HCT116 (cell line): Measurements from ENCODE around the gene FOXN3. TPM values are rescaled to one million over a fixed set of nuclear protein-coding genes. Genes with fewer than 3 reads are reported as not detected.

Experiments
- ATAC-seq: fragments of 200-7000 bp; cut with Tn5 transposase; 2 replicates; pipeline ENCODE4 v1.9.1; 2020; ENCODE audit warnings: mild to moderate bottlenecking, moderate library complexity
- BruUV-seq: library from RNA; stranded (reverse); fragments of 400-500 nt; replicated peaks from 2 replicates; lab custom pipeline; 2021; lab: Mats Ljungman, UMichigan
- CTCF ChIA-PET: fragments of 300-600 bp; sonication (Branson Sonifier 250); formaldehyde crosslinking; loops from one replicate; lab custom pipeline; 2021; ENCODE audit warnings: antibody characterized with exemption; lab: Charles Lee
- POLR2A ChIA-PET: fragments of 300-600, 350-600 bp; sonication (Branson Sonifier 250); formaldehyde crosslinking; loops from one replicate; lab custom pipeline; 2021; ENCODE audit warnings: antibody characterized with exemption; lab: Charles Lee
- RAD21 ChIA-PET, 2 experiments: fragments of 300-600 bp; sonication (Branson Sonifier 250); formaldehyde crosslinking; loops; one replicate each; lab custom pipeline; 2023; ENCODE audit warnings: low total read pairs in 2 of 2; ENCODE audit not compliant: uncharacterized antibody in 2 of 2, unreplicated experiment in 2 of 2, low non-redundant PET in 1 of 2; lab: Charles Lee
- DNase-seq: peaks from one replicate; pipeline ENCODE4 v3.0.0-alpha.2; 2010; ENCODE audit warnings: low read depth, low spot score
- H2AFZ ChIP-seq: fragments of 200-600 bp; shearing (Covaris generic), sonication (generic); 2 replicates; pipeline ENCODE4 v1.6.1; 2017; ENCODE audit warnings: low read depth, mixed run types, mixed read lengths, antibody characterized with exemption, low read length; ENCODE audit not compliant: poor library complexity, severe bottlenecking
- H3K27ac ChIP-seq: 2 replicates; pipeline ENCODE4 v1.5.1; 2012; ENCODE audit warnings: low read depth, low read length
- H3K27me3 ChIP-seq: fragments of 200-600 bp; sonication (generic); 2 replicates; pipeline ENCODE4 v1.6.1; 2016; ENCODE audit warnings: mixed run types, low read length, mixed read lengths; ENCODE audit not compliant: insufficient read depth
- H3K36me3 ChIP-seq, 2 experiments: fragments of 200-500 bp in 1 of 2; fragments of 200-600 bp in 1 of 2; sonication (Bioruptor generic) in 1 of 2; sonication (generic) in 1 of 2; 2 replicates each; pipeline versions ENCODE4 v1.5.1 to v1.6.1; 2014 to 2016; ENCODE audit warnings: low read length in 2 of 2, inconsistent platforms in 1 of 2, mixed read lengths in 1 of 2, mixed run types in 1 of 2; ENCODE audit not compliant: insufficient read depth in 2 of 2, control insufficient read depth in 1 of 2
- H3K4me1 ChIP-seq, 2 experiments: fragments of 200-600 bp in 1 of 2; sonication (generic) in 1 of 2; 2 replicates each; pipeline versions ENCODE4 v1.5.1 to v1.6.1; 2012 to 2017; ENCODE audit warnings: low read length in 2 of 2, inconsistent platforms in 1 of 2, mild to moderate bottlenecking in 1 of 2, mixed read lengths in 1 of 2, mixed run types in 1 of 2, moderate library complexity in 1 of 2; ENCODE audit not compliant: insufficient read depth in 2 of 2, control insufficient read depth in 1 of 2
- H3K4me2 ChIP-seq: fragments of 200-600 bp; sonication (generic); 2 replicates; pipeline ENCODE4 v1.6.1; 2017; ENCODE audit warnings: mixed run types, low read length, mixed read lengths
- H3K4me3 ChIP-seq, 2 experiments: fragments of 200-600 bp in 1 of 2; sonication (generic) in 1 of 2; replicated peaks in 1 of 2; 2 replicates each; pipeline ENCODE4 v1.5.1; 2011 to 2016; ENCODE audit warnings: low read length in 2 of 2, control low read depth in 1 of 2, low read depth in 1 of 2, mild to moderate bottlenecking in 1 of 2, mixed read lengths in 1 of 2, mixed run types in 1 of 2
- H3K79me2 ChIP-seq: fragments of 200-600 bp; sonication (generic); 2 replicates; pipeline ENCODE4 v1.6.1; 2017; ENCODE audit warnings: mild to moderate bottlenecking, mixed run types, low read length, moderate library complexity, mixed read lengths; ENCODE audit not compliant: insufficient read depth
- H3K9ac ChIP-seq: fragments of 200-600 bp; sonication (generic); 2 replicates; pipeline ENCODE4 v1.6.1; 2016; ENCODE audit warnings: low read length, mixed read lengths
- H3K9me2 ChIP-seq: fragments of 200-600 bp; sonication (generic), shearing (Covaris generic); 2 replicates; pipeline ENCODE4 v1.6.1; 2017; ENCODE audit warnings: mixed run types, mild to moderate bottlenecking, moderate library complexity; ENCODE audit not compliant: insufficient read depth
- H3K9me3 ChIP-seq, 2 experiments: fragments of 200-500 bp in 1 of 2; fragments of 200-600 bp in 1 of 2; sonication (Bioruptor generic) in 1 of 2; sonication (generic) in 1 of 2; 2 replicates each; pipeline ENCODE4 v1.6.1; 2014 to 2017; ENCODE audit warnings: low read length in 2 of 2, mixed read lengths in 2 of 2, inconsistent platforms in 1 of 2, low read depth in 1 of 2, mild to moderate bottlenecking in 1 of 2, mixed run types in 1 of 2, moderate library complexity in 1 of 2; ENCODE audit not compliant: control insufficient read depth in 1 of 2, insufficient read depth in 1 of 2
- H4K20me1 ChIP-seq: fragments of 200-600 bp; sonication (generic), shearing (Covaris generic); 2 replicates; pipeline ENCODE4 v1.6.1; 2017; ENCODE audit warnings: mixed run types, mild to moderate bottlenecking, moderate library complexity; ENCODE audit not compliant: insufficient read depth
- CEBPB ChIP-seq: IDR thresholded peaks from 2 replicates; pipeline ENCODE4 v1.6.1; 2012; ENCODE audit warnings: low read depth
- EGR1 ChIP-seq: IDR thresholded peaks from 2 replicates; pipeline ENCODE4 v1.6.1; 2012; ENCODE audit warnings: low read depth
- FOSL1 ChIP-seq: IDR thresholded peaks from 2 replicates; pipeline ENCODE4 v1.6.1; 2012; ENCODE audit warnings: low read depth
- JUND ChIP-seq: IDR thresholded peaks from 2 replicates; pipeline ENCODE4 v1.6.1; 2012
- MAX ChIP-seq: IDR thresholded peaks from 2 replicates; pipeline ENCODE4 v1.6.1; 2012
- POLR2A ChIP-seq: IDR thresholded peaks from 2 replicates; pipeline ENCODE4 v1.7.0; 2011; ENCODE audit warnings: borderline replicate concordance; ENCODE audit not compliant: insufficient read depth, insufficient read length; ENCODE audit errors: extremely low read depth
- RAD21 ChIP-seq: IDR thresholded peaks from 2 replicates; pipeline ENCODE4 v1.6.1; 2012; ENCODE audit warnings: low read depth, mild to moderate bottlenecking
- TCF7L2 ChIP-seq: IDR thresholded peaks from 2 replicates; pipeline ENCODE4 v1.7.0; 2011; ENCODE audit warnings: borderline replicate concordance, inconsistent platforms; ENCODE audit not compliant: insufficient read depth, insufficient read length; ENCODE audit errors: extremely low read depth
- YY1 ChIP-seq: IDR thresholded peaks from 2 replicates; pipeline ENCODE4 v1.6.1; 2011; ENCODE audit warnings: low read length, low read depth, moderate library complexity, mild to moderate bottlenecking; ENCODE audit not compliant: insufficient replicate concordance; ENCODE audit errors: extremely low read depth
- ZFX ChIP-seq: fragments of 450-650 bp; IDR thresholded peaks from 2 replicates; pipeline ENCODE4 v1.6.1; 2017
- ZNF274 ChIP-seq: fragments of 200-500 bp; sonication (Bioruptor generic); IDR thresholded peaks from 2 replicates; pipeline ENCODE4 v1.6.1; 2014; ENCODE audit warnings: mild to moderate bottlenecking, low read depth, low read length, inconsistent platforms
- intact Hi-C: fragments of 100-400 bp; cut with micrococcal nuclease; formaldehyde crosslinking; loops from 2 replicates; pipeline ENCODE4 v1.10.0; 2022
- total RNA-seq: library from RNA; stranded (reverse); gene quantifications from one replicate; pipeline ENCODE4 v1.2.1, GENCODE V29; 2021; ENCODE audit not compliant: unreplicated experiment

FOXN3 gene
- total RNA-seq, 1 experiment from 2014 or later = 20.0 TPM

DNA sequence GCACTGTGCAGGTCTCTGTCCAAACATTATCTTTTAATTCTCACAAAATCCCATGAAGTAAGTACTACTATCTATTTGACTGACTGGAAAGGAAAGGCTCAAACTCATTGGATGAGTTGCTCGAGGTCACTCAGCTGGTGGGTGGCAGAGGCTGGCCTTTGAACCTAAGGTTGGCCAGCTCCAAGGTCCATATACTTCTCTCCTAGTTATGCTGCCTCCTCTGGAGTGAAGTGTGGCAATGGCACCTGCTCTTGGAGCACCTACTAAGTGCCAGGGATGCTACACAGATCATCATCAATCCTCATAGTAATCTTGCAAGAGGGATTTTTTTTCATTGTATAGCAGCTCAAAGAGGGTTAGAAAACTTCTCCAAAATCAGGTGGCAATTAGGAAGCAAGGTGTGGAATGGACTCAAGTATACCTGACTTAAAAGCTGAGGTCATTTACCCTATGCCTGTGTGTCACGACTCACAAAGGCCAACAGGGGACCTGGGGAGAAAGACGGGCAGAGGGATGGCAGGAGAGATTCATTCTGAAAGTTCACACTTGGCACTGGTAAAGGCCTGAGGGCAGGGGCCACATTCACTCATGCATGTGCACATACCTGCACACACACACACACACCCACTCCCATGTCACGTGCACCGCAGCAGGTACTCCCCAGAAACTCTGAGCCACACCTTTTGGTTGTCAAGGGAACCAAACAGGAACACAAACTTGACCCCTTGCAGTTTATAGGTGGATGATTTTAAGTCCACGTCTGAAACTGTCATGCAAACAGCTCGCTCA, 146.4 kb downstream of the FOXN3 start (continued):
- TF ChIP-seq YY1 = no peak
- no peak for TF ChIP-seq MAX
- TF ChIP-seq EGR1 = no peak
- no peak for TF ChIP-seq TCF7L2
- TF ChIP-seq ZNF274 = no peak
- no peak for TF ChIP-seq JUND
- TF ChIP-seq FOSL1 = no peak

- no peaks in the 10 kb centered on the region for H4K20me1 ChIP-seq
- no peak for DNase-seq
These were observed 147.6 kb downstream of the FOXN3 start for GRCh38 chr14:89269404-89269803.

More at GRCh38 chr14:89269404-89269803, 147.6 kb downstream of the FOXN3 start:
- no peak overlapping the region for H2AFZ ChIP-seq
- no peaks in the 10 kb centered on the region for H3K36me3 ChIP-seq
- ChIA-PET CTCF (no interaction called here), RAD21 (no interaction called here), POLR2A (no interaction called here)
- TF ChIP-seq POLR2A = no peak
- TF ChIP-seq TCF7L2 = no peak
- no peak for TF ChIP-seq CEBPB
- no peak for TF ChIP-seq JUND
- no peak for TF ChIP-seq RAD21
- no peak for TF ChIP-seq ZNF274
- TF ChIP-seq ZFX = no peak
- TF ChIP-seq YY1 = no peak
- H3K79me2 ChIP-seq = no peaks in the 10 kb centered on the region
- no peak overlapping the region for H3K4me3 ChIP-seq
- no peak overlapping the region for H3K9ac ChIP-seq
- no peak overlapping the region for H3K27ac ChIP-seq
- BruUV-seq = no TSS peak
- no peaks in the 10 kb centered on the region for H3K9me3 ChIP-seq
- no peak overlapping the region for H3K4me2 ChIP-seq
- H3K9me2 ChIP-seq = no peaks in the 10 kb centered on the region
- intact Hi-C loops = no loop called here
- no peaks in the 10 kb centered on the region for H3K27me3 ChIP-seq
- H3K4me1 ChIP-seq = no peaks in the 10 kb centered on the region
- no peak for ATAC-seq
